Measurements from ENCODE around the gene TFF2. TPM values are rescaled to one million over a fixed set of nuclear protein-coding genes. Genes with fewer than 3 reads are reported as not detected.

TFF2 gene
- total and polyA plus RNA-seq, 12 donors = not detected

- no peak for ATAC-seq
- Histone ChIP-seq H3K36me3 (no peaks in the 10 kb centered on the region), H3K9me3 (peaks cover 0 to 17% (median 0%) of the 10 kb centered on the region in 11 donors), H3K27ac (no peak overlapping the region), H3K27me3 (peaks cover 0 to 6% (median 0%) of the 10 kb centered on the region in 7 donors), H3K4me3 (no peak overlapping the region), H3K4me1 (peaks cover 0 to 10% (median 0%) of the 10 kb centered on the region in 9 donors)
- no peak for DNase-seq
- no peak for TF ChIP-seq CTCF (IDR thresholded peaks at IDR 0.05)
- intact Hi-C loops (cut with DNase I) = no loop called here
- 75 to 79% methylated on average over 19 of the region's 19 CpGs for WGBS, 2 donors
Observed at GRCh38 chr21:42396799-42397745, 46.3 kb upstream of the TFF2 start.

- peaks cover 0 to 6% (median 0%) of the 10 kb centered on the region in 7 donors for H3K27me3 ChIP-seq
- no peaks in the 10 kb centered on the region for H3K36me3 ChIP-seq
- ATAC-seq = no peak
- H3K4me3 ChIP-seq = no peak within 1 kb of the TSS
- TF ChIP-seq CTCF (IDR thresholded peaks at IDR 0.05) = no peak
- intact Hi-C loops (cut with DNase I) = no loop called here
- WGBS, 2 donors = 87% methylated on average over 17 of the region's 17 CpGs
- H3K9me3 ChIP-seq = peaks cover 0 to 7% (median 0%) of the 10 kb centered on the region in 11 donors
- H3K27ac ChIP-seq = peak within 1 kb of the TSS in 1 of 10 donors; percentile 9
- no peak for DNase-seq
- peaks cover 0 to 10% (median 0%) of the 10 kb centered on the region in 9 donors for H3K4me1 ChIP-seq
Observed at GRCh38 chr21:42395905-42396651, 45.3 kb upstream of the TFF2 start, which contains the start of gene TMPRSS3. Gene TMPRSS3, minus strand, starts transcription at chr21:42396052. Its CDS starts 635 bp downstream, at chr21:42395417.

GRCh38 chr21:42395302-42395701 lies 44.5 kb upstream of the TFF2 start:
- Histone ChIP-seq H3K4me3 (no peak overlapping the region), H3K27ac (no peak overlapping the region), H3K36me3 (no peaks in the 10 kb centered on the region), H3K27me3 (peaks cover 0 to 6% (median 0%) of the 10 kb centered on the region in 7 donors), H3K4me1 (peaks cover 0 to 10% (median 0%) of the 10 kb centered on the region in 9 donors), H3K9me3 (no peaks in the 10 kb centered on the region)
- DNase-seq = no peak
- intact Hi-C loops (cut with DNase I) = no loop called here
- WGBS, 2 donors = 92 to 93% methylated on average over 11 of the region's 11 CpGs
- TF ChIP-seq CTCF (IDR thresholded peaks at IDR 0.05) = no peak
- ATAC-seq = no peak

- DNase-seq = no peak
- H3K9me3 ChIP-seq = no peaks in the 10 kb centered on the region
- no peak overlapping the region for H3K4me3 ChIP-seq
- 77 to 83% methylated on average over 8 of the region's 8 CpGs for WGBS, 2 donors
- TF ChIP-seq CTCF (IDR thresholded peaks at IDR 0.05) = no peak
- ATAC-seq = no peak
- no peak overlapping the region for H3K27ac ChIP-seq
- H3K36me3 ChIP-seq = no peaks in the 10 kb centered on the region
- peaks cover 0 to 13% (median 0%) of the 10 kb centered on the region in 9 donors for H3K4me1 ChIP-seq
- H3K27me3 ChIP-seq = peaks cover 0 to 11% (median 0%) of the 10 kb centered on the region in 7 donors
- intact Hi-C loops (cut with DNase I) = loop anchor here in 1 of 10 donors (5.0 kb wide), 1 partner anchor 579 kb away; the partner anchor contains the start of gene PKNOX1
Observed at GRCh38 chr21:42393443-42393950, 42.7 kb upstream of the TFF2 start.

All from heart right ventricle (tissue), 16 donors.